GM21786 (cell line): Measurements from ENCODE around the gene RFTN1.
A peak's percentile ranks its signal among the peaks of the same experiment; 100 is the strongest.

Source experiments
- ATAC-seq: cut with Tn5 transposase; IDR thresholded peaks from one replicate; pipeline ENCODE4 v1.9.1; 2021; ENCODE audit not compliant: unreplicated experiment

Gene RFTN1

DNA sequence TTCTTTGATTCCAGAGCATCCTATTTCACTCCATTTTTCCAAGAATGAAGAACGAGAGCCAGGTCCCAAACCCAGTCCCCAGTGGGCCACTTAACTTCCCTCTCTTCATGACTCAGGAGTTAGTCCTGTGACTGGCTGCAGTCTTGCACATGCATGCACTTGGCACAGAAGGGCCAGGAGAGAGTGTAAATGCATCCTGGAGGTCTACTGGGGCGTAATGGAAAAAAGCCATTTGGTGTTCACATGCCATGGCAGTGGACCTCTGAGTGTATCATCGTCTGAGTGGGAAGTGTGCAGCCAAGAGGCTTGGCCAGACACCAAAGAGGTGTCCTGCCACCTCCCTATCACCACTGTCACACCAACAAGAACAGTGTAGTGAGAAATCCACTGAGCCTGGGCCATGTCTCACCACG is 15.1 kb upstream of the RFTN1 start:
- no peak for ATAC-seq

DNA sequence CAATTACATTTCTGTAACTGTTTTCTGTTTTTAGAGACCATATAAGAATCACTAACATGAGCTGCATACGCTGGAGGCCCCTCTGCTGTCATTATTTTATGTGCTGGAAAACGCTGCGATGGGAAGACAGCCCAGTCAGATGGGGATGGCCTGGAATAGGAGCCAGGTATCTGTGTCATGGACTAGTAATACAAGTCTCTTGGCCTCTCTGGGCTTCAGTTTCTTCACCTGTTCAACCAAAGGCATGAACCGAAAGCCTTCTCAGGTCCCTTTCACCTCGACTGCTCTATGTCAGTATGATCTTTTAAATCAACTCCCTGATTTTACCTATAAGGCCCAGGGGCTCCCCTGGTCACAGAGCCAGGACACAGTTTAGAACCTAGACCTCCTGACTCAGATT is 14.6 kb upstream of the RFTN1 start:
- no peak for ATAC-seq

DNA sequence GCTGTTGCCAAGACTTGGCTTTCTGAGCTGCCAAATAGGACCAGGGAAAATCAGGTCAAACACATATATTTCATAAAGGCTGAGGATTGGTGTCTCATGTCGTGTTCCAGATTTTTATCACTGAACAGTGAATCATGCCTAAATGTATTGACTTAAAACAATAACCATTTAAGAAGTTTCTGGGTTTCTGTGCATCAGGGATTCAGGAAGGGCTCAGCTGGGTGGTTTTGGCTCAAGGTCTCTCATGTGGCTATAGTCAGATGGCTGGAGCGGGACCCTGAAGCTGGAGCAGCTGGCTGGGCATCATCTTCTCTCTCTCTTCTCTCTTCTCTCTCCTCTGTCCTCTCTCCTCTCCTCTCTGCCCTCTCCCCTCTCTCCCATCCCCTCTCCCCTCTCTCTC is 10.7 kb upstream of the RFTN1 start:
- no peak for ATAC-seq

DNA sequence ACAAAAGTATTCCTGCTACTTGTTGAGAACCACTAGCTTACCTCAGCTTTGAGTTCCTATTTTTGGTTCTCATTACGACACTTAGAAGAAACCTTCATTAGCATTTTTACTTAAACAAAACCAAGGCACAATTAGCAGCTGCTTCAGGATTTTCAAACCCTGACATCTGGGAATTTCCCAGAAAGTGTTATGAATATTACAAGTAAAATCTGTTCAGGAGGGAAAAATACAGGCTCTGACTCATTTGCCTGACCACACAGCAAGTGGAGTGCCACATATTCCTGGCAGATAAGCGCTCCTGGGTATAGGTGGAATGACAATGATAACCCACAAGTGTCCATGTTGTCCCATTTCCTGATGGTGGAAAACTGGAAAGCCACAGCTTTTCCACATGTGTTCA is 10.3 kb upstream of the RFTN1 start:
- no peak for ATAC-seq

DNA sequence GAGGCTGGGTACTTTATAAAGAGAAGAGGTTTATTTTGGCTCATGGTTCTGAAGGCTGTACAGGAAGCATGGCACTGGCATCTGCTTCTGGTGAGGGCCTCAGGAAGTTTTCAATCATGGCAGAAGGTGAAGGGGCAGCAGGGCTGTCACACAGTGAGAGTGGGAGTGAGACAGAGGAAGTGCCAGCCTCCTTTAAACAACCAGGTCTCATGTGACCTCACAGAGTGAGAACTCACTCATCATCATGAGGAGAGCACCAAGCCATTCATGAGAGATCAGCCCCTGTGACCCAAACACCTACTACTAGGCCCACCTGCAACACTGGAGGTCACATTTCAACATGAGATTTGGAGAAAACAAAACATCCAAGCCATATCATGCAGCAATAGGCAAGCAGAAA is 9.3 kb upstream of the RFTN1 start:
- ATAC-seq: no peak

DNA sequence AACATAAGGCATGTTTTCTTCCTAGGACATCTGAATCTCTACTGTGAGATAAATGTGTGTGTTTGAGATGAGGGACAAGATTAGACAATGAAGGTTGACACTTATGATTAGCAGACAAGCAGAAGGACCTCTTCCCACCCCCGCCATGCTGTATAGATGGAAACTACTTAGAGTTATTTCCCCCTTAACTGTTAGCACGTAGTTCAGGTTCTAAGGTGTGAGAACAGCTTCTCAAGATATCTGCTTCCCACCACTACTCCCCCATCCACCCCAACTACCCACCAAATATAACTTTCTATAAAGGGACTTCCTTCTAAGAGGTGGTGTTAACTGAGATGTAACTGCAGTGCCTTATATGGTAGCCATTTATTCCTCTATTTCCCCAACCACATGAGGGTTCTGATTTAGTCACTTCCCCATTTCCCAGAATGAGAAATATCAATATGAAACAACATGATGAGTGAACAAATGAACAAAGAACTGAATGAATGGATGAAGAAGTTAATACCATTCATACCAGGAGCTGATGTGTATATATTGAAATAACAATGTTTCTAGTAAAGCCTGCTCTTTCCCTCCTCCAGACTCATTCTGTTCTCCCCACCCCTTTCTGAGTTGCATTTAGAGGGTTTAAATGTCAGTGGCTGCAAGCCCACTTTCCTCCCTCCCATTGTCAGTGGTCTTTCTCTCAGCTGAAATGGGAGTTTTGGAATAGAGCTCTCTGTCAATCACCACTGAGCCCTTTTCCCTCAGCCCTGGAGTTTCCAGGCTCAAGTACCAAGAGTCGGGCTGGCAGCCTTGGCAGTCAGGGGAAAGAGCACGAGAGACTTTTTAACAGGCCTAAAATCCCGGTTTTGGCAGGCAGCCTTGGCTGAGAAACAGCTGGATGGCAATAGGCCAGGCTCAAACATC is 7.7 kb upstream of the RFTN1 start:
- ATAC-seq: peak; percentile 26

DNA sequence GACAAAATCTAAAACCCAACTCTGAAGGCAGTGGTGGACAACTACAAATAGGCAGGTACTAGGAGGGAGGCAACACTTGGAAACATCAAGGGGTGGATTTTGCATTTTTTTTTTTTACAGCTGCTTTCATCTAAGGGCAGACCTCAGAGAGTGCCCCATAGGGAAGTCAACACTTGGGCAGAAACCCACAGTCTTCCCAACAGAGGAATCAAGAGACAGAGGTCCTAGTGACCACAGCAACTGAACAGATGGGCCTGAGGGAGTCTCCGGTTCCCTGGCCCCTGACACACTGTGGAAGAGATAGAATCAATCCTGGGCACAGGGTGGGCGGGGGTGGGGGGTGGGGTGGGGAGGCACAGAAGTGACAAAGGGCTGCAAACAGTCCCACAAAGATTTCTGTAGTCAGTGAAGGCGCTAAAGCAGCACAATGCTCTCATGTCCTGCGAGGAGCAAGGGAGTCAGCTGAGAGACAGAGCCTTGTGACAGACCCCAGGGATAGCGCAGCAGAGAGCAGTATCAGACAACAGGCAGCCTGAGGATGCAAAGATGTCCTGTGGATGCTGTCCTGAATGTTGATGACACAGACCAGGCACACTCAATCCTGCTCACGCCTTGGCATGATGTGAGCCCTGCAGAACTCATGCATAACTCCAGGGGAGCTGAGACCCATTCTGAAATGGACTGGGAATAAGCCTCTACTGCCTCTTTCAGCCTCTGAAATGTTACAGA is 6.9 kb upstream of the RFTN1 start:
- ATAC-seq: no peak

DNA sequence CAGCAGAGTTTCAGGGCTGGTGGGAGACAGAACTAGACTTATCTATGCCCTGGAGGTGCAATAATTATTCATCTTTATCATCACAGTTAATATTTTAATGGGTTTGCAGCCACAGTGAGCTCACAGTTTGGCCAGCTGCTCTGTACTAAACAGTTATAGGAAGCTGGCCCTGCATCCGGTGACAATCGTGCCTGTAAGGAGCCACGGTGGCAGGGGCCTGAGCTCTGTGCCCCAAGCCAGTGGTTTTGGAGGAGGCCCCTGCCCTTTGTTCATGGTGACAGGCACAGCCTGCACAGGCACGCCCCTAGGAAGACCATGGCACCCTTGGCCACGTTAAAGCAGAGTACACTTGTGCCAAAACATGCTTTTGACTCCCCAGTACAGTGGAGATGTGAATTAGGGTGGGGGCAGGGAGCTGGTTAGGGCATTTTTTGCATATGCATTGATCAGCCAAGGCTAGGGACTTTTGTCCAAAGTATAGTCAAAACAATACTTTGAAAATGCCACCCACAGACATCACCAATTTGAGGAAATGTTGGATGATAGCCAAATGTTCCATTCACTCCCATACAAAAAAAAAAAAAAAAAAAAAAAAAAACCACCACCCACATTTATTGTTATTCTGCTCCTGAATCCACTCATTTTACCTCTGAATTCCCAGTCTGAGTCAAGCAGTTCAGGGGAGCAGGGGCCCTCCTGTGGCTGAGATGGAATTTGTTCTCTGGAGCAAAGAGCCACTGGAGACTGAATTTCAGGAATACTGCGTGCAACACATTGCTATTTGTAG is 3.4 kb upstream of the RFTN1 start:
- peak; percentile 20 for ATAC-seq

DNA sequence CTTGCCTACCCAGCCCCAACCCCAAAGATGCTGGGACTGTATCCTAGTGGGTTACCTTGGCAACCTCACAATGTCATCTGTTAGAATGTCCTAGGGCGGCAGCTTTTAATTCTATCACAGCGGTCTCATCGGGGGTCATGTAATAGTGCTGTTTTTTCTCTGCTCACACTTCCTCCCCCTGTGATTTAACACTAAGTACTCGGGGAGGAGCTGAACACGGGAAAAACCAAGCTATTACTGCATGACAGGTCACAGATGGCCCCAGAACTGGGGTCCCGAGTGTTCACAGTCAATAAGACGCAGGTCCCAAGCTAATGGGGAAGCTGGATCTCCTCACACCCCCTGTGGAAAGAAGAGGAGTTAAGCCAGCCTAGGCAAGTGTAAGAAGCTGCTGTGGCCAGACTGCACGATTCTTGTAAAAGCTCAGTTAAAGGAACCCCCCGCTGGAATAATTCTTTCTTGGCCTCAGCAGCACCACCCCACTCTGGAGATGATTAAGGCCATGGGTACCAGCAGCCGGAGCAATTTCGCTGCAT is 2.5 kb upstream of the RFTN1 start:
- no peak for ATAC-seq

DNA sequence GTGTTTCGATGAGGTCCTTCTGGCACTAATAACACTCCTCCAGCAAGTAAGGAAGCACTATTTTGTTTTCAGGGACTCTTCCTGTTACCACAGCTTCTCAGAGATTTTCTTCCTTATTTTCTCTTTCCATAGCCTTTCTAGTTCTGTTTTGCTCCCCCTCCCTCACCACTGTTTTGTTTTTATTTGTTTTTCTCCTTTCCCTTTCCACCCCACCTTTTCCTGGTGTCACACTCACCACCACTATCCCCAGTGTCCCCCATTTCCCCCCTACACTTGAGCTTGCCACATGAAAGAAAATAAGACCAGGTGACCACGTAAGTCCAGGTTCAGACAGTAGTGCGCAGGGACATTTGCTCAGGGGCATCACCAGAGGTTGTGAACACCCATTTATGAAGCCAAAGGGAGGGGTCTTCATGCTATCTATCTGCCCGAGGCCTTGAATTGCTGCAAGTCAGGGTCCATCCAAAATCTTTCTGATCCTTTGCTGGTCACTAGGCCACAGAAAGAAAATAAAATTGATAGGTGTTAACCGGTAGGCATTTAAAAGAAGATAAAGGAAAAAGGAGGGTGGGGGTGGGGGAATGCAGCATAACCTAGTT is 1.4 kb upstream of the RFTN1 start:
- no peak for ATAC-seq

DNA sequence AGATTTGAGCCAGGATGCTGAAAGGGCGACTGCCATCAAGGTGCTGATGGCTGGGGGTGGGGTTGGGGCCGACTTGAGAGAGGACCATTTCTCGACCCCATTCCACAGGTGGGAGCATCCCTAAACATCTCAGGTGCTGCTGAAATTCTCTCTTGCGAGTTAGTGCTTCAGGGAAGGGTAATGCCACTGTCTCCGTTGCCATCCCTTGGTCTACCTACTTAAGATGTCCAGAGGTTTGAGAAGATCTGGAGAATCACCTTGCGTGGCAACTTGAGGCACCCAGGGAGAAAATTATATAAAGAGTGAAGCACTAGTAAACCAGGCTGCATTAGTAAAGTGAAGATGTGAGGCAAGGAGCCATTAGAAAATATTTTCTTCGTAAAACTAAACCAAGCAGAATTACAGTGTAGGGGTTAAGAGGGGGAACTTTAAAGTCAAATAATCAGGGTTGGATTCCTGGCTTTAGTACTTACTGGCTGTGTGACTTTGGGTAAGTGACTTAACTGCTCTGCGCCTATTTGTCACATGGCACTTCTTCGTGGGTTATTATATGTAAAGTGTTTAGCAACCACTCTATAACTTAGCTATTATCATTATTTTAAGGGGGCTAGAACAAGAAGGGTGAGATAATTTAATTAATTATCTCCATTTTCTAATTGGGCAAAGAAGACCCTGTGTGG is 662 bp upstream of the RFTN1 start:
- no peak for ATAC-seq

DNA sequence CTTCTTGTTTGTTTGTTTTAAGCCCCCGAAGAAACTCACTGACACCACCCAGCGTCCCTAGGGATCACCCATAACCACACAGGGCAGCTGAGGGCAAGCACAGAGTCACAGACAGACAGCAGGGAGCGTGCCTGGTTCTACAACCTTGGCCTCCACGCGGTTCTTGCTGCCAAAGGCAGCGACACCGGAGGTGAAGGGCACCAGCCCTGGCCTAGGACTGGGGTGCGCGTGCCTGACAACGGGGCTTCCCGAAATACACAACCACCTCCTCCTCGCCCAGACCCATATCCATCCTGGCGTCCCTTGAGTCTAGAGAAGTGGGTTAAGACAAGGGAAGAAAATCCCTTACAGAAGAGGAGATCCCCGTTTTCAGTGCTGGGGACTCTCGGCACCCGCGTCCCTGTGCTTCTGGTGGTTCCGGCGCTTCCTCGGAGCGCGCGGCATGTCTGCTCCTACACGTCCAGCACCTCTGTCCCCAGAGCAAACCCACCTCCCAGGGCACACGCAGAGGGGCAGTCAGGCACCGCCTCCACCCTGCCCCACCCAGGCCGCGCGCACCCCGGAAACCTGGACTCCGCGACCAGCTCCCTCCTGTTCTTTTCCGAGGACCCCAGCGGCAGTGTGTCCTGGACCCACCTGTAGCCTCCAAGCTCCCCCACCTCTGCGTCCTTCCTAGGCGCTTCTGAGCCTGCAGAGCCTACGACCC is 911 bp downstream of the RFTN1 start:
- peak; percentile 6 for ATAC-seq

DNA sequence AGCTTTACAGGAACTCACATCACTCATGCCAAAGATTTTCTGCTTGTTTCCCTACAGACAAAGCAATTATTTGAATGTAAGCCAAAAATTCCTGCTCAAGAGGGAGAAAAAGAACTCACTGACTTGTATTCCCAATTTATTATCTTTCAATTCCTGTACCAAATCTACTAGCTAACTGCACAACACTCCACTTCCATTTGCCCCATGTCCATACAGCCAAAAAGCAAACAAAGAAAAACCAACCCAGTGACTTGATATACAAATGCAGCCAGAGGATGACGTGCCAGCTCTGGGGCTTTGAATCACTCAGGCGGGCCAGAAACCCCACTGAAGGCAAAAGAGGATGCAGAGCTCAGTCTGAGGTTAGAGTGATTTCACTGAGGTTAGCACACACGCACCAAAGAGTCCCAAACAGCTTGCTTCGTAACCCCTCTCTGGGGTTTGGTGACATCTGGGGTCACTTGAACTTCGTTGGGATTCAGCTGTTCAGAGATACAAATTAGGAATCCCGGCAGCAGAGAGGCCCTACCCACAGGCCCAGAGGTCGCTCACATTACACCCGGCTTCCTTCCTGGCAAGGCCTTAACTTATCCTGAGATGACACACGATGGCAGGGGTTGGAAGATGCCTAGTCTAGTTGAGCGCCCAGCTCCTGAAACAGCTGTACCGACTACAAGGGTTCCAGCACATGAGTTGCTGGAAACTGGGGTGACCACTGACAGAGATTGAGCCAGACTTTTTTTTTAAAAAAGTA is 1.6 kb downstream of the RFTN1 start:
- ATAC-seq: peak; percentile 40

DNA sequence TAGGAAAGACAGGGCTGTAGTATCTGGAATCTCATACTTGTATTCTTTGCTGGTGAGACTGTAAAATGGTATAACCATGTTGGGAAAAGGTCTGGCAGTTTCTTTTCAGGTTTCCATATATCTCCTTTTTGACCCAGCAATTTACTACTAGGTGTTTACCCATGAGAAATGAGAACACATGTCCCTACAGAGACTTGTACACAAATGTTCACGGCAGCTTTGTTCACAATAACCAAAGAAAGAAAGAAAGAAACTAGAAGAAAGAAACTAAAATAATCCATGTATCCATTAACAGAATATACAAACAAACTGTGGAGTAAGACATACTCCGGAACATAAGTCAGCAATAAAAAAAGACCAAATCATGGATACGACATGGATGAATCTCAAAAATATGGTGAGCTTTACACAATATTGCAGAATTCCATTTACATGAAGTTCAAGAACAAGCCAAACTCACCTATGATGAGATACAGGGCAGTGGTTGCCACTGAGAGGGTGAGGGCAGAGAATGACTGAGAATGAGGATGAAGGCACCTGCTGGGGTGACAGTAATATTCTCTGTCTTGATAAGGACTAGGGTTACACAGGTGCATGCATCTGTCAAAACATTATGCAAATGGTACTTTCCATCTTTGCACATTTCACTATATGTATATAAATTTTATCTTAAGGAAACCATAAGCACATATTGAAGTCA is 2.7 kb downstream of the RFTN1 start:
- ATAC-seq: no peak

DNA sequence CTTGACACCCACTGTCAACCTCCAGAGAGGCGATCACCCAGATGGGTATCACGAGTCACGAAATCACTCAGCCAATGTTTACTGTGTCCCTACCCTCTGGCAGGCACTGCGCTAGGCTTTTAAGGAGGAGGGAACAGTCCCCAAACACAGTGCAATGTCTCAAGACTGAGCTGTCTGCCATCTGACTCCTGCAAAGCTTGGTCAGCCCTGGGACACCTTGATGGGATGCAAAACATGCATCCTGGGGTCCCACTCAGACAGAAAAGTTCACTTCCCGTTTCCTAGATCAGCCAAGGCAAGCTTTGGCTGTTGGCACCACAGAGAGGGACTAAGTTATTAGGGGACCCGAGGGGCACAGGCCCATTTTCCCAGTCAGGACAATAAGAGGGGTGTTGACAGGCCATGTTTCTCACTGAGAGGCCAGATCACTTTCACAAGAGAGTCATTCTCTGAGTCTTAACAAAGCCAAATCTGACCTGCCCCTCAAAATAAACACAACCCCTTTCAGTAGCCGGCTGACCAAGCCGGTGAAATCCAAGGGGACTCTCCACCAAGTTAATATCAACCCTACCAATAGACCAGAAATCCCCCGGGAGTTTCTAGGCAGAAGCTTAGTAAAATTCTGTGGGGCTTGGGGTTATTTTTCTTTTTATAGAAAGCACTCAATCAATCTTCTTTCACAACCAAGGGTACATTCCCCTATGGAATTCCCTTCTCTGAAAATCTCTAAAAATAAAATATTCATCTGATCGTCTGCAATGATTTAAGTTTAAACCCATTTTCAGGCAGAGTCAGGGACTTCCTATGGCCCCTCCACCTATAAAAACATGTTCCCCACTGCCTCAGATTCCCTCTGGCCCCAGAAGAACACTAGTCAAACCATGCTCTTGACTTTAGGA is 3.5 kb downstream of the RFTN1 start:
- ATAC-seq: peak; percentile 24

DNA sequence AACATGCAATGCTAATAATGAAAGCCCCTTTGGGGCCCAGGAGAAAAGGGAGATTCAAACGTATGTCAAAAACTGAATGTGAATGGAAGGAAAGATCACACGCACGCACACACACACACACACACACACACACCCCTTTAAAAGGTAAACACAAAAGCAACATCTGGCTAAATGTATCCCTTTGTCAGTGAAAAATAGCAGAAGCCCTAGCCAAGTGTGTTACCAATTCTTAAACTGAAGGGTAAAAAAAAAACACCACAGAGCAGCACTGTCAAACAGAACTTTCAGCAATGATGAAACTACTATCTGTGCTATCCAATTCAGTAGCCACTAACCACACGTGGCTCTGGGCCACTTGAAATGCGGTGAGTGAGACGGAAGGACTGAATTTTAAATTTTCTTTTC is 4.9 kb downstream of the RFTN1 start:
- ATAC-seq: no peak

DNA sequence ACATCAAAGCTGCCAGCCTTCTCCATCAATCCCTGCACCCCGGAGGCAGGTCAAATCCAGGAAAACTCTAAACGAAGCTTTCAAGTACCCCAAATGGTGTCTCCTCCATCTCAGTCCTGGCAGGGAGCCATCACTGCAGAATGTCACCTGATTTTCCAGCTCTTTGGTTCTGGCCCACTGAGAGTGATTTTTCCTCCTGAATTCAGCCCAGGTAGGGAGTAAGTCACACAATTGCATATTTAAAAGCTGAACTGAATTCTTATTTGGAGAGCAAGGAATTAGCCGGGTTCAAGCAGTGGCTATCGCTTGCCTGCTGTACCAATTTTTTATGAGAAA is 5.3 kb downstream of the RFTN1 start:
- no peak for ATAC-seq
